Stimulated activated memory B cell treated with anti-CD40 and anti-IgM and Interleukin-4, amounts not matched to agents 10 μg/mL and 1 μg/mL and 100 μg/mL, for 72 hours (primary cell): Measurements from ENCODE around the gene RPS4Y1.
"Not testable (repeated sequence)": the region's sequence is repeated elsewhere in the genome, so short reads cannot be mapped to it uniquely, and the experiment has no call there.

Experiments used
- ATAC-seq: fragments of 150-1000 bp; cut with Tn5 transposase; 2 replicates; pipeline ENCODE4 v1.10.0; 2021
- H3K27ac Mint-ChIP-seq: one replicate; pipeline ENCODE4 v1.8.0; 2022; ENCODE audit warnings: mild to moderate bottlenecking, mixed read lengths
- H3K27me3 Mint-ChIP-seq: one replicate; pipeline ENCODE4 v1.8.0; 2022; ENCODE audit warnings: mixed read lengths
- H3K36me3 Mint-ChIP-seq: one replicate; pipeline ENCODE4 v1.8.0; 2022; ENCODE audit warnings: mixed read lengths
- H3K4me1 Mint-ChIP-seq: one replicate; pipeline ENCODE4 v1.8.0; 2022; ENCODE audit warnings: mixed read lengths
- H3K4me3 Mint-ChIP-seq: one replicate; pipeline ENCODE4 v1.8.0; 2022; ENCODE audit warnings: mild to moderate bottlenecking, moderate library complexity, mixed read lengths
- H3K9me3 Mint-ChIP-seq: one replicate; pipeline ENCODE4 v1.8.0; 2022; ENCODE audit warnings: mixed read lengths

RPS4Y1 gene

DNA sequence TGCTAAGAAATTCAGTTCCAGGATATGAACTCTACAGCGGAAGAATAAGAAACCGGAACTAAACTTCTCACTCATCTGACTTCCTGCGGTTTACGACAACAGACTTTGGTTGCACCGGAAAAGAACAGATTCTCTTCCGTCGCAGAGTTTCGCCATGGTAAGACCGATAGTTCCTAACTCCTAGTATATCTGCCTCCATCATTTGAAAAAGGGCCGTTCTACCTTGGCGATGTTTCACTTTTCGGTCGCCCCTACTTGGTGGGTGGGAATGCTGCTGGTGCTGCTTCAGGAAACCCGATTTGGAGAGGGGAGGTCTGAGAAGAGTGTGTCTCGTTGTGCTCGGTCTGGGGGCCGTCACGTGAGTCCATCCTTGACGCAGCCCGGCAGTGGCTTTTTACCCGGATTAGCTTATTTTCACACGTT, at the start of gene RPS4Y1:
Gene RPS4Y1, plus strand, starts transcription at position 132 of the 423 bp plus-strand sequence. Its CDS starts 23 bp downstream, at position 155.
- H3K36me3 Mint-ChIP-seq: peaks cover 25% of the 10 kb centered on the region
- ATAC-seq: peak; percentile 74
- peaks cover 19% of the 10 kb centered on the region for H3K4me1 Mint-ChIP-seq
- no peaks in the 10 kb centered on the region for H3K27me3 Mint-ChIP-seq
- H3K27ac Mint-ChIP-seq: peak within 1 kb of the TSS; percentile 88
- peak within 1 kb of the TSS; percentile 89 for H3K4me3 Mint-ChIP-seq
- no peaks in the 10 kb centered on the region for H3K9me3 Mint-ChIP-seq

DNA sequence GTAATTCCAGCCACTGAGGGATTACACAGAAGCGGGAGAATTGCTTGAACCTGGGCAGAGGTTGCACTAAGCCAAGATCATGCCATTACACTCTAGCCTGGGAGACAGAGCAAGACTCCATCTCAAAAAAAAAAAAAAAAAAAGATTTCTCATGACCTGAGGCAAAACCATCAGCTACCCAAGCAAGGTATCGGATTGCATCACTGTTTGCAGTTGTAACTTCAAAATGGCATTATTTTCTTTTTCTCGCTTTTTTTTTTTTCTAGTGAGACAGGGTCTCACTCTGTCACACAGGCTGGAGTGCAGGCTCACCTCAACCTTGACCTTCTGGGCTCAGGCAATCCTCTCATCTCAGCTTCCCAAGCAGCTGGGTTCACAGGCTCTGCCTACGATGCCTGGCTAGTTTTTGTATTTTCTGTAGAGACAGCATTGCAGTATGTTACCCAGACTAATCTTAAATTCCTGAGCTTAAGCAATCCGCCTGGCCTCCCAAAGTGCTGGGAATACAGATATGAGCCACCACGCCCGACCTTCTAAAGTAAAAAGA, 44.4 kb upstream of the RPS4Y1 start:
- H3K27ac Mint-ChIP-seq: no peak overlapping the region
- no peak overlapping the region for H3K4me3 Mint-ChIP-seq
- no peaks in the 10 kb centered on the region for H3K27me3 Mint-ChIP-seq
- H3K36me3 Mint-ChIP-seq: no peaks in the 10 kb centered on the region
- no peaks in the 10 kb centered on the region for H3K9me3 Mint-ChIP-seq
- H3K4me1 Mint-ChIP-seq: no peaks in the 10 kb centered on the region
- ATAC-seq: no peak

DNA sequence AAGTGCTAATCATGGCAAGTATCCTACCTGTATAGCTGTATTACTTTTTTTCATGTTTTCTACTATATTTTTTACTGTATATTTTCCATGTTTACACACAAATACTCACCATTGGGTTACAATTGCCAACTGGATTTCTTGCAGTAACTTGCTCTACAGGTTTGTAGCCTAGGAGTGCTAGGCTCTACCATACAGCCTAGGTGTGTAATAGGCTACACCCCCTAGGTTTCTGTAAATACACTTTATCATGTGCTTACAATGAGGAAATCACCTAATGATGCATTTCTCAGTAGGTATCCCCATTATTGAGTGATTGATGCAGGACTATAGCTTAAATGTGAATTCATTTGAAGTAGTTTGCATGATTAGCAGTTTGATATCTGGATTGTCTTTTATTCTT, 43.4 kb upstream of the RPS4Y1 start:
- Mint-ChIP-seq H3K4me3 (no peak overlapping the region), H3K27me3 (no peaks in the 10 kb centered on the region), H3K9me3 (no peaks in the 10 kb centered on the region), H3K27ac (no peak overlapping the region), H3K36me3 (no peaks in the 10 kb centered on the region), H3K4me1 (no peaks in the 10 kb centered on the region)
- ATAC-seq: no peak

DNA sequence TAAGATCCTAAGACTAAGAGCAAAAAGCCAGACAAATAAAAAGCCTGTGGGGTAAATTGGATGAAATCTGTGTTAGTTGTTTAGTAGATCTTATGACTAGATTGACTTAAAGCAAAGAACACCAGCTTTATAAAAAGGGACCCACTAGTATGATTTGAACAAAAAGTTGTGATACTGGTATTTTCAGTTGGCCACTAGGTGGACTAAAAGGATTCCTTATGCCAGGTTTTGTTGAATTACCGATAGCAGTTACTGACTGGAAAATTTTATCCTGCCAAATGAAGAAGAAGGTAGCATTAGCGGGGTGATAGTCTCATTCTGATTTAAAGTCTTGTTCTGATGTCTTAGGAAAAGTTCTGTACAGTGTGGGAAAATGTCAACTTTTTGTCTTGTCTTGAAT, 41.2 kb upstream of the RPS4Y1 start:
- no peak overlapping the region for H3K27ac Mint-ChIP-seq
- no peaks in the 10 kb centered on the region for H3K4me1 Mint-ChIP-seq
- no peak for ATAC-seq
- no peaks in the 10 kb centered on the region for H3K9me3 Mint-ChIP-seq
- H3K27me3 Mint-ChIP-seq: peaks cover 11% of the 10 kb centered on the region
- H3K36me3 Mint-ChIP-seq: no peaks in the 10 kb centered on the region
- H3K4me3 Mint-ChIP-seq: no peak overlapping the region

DNA sequence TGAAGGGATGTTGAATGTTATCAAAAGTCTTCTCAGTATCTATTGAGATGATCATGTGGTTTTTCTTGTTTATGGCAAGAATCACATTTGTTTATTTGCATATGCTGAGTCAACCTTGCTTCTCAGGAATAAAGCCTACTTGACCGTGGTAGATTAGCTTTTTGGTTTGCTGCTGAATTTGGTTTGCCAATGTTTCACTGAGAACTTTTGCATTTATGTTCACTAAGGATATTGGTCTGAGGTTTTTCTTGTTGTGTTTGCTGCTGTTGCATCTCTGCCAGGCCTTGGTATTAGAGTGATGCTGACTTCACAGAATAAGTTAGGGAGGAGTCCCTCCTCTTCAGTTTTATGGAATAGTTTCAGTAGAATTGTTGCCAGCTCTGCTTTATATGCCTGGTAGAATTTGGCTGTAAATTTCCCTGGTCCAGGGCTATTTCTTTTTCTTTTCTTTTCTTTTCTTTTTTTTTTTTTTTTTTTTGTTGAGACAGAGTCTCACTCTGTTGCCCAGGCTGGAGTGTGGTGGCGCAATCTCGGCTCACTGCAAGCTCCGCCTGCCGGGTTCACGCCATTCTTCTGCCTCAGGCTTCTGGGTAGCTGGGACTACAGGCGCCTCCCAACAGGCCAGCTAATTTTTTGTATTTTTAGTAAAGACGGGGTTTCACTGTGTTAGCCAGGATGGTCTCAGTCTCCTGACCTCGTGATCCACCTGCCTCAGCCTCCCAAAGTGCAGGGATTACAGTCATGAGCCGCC, 24.1 kb upstream of the RPS4Y1 start:
- ATAC-seq, H3K27ac Mint-ChIP-seq, H3K4me1 Mint-ChIP-seq, H3K36me3 Mint-ChIP-seq, H3K4me3 Mint-ChIP-seq, H3K9me3 Mint-ChIP-seq: not testable (repeated sequence)
- peaks cover 21% of the 10 kb centered on the region for H3K27me3 Mint-ChIP-seq

DNA sequence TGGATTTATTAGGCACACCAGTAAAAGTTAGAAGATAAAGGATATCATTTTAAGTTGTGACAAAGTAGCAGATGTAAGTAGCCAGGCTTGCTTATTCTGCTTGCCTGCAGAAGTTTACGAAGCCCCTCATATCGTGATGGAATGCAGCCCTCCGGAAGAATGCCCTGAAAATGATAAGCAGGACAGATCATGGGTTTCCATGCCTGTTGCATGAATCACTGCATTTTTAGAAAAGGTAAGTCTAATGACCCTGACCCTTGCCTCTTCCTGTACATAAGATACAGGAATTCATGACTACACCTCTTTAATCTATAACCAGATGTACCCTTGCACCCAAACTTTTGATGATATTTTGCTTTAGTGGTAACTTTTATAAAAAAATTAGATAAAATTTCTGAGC, 16.9 kb upstream of the RPS4Y1 start:
- H3K27ac Mint-ChIP-seq: no peak overlapping the region
- H3K4me1 Mint-ChIP-seq: no peaks in the 10 kb centered on the region
- H3K36me3 Mint-ChIP-seq: no peaks in the 10 kb centered on the region
- no peak overlapping the region for H3K4me3 Mint-ChIP-seq
- peaks cover 7% of the 10 kb centered on the region for H3K27me3 Mint-ChIP-seq
- no peaks in the 10 kb centered on the region for H3K9me3 Mint-ChIP-seq
- ATAC-seq: no peak

DNA sequence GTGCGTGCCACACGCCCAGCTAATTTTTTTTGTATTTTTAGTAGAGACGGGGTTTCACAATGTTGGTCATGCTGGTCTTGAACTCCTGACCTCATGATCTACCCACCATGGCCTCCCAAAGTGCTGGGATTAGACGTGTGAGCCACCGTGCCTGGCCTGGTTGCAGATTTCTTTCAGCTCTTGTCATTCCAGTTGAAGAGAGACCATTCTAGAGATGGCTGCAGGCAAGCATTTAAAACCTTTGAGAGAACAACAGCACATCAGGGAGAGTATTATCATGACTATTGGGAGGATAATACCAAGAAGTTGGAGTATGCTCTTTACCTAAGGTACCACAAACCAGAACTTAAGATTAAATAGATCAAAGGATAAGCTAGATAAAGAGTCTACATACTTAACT, 12.9 kb upstream of the RPS4Y1 start:
- Mint-ChIP-seq H3K36me3 (no peaks in the 10 kb centered on the region), H3K27me3 (peaks cover 22% of the 10 kb centered on the region), H3K4me3 (no peak overlapping the region), H3K27ac (no peak overlapping the region), H3K9me3 (peaks cover 3% of the 10 kb centered on the region), H3K4me1 (no peaks in the 10 kb centered on the region)
- no peak for ATAC-seq

DNA sequence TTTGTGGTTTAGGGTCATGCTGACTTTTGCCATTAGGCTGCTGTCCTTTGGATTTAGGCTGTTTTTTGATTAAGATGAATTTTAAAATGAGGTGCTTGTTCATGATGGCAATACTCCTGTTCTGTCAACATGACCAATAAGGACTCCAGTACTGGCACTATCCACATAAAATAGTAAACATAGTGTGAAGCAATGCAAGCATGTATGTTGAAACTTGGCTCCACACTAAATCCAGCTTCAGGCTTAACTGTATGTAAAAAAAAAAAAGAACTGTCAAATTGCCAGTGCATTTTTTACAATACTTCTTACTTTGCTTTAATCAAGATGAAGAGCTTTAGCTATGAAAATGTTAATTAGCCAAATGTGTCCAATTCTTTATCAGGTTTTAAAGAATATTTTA, 6.2 kb upstream of the RPS4Y1 start:
- no peak overlapping the region for H3K4me3 Mint-ChIP-seq
- peaks cover 3% of the 10 kb centered on the region for H3K9me3 Mint-ChIP-seq
- H3K27ac Mint-ChIP-seq: no peak overlapping the region
- H3K27me3 Mint-ChIP-seq: peaks cover 27% of the 10 kb centered on the region
- H3K36me3 Mint-ChIP-seq: no peaks in the 10 kb centered on the region
- H3K4me1 Mint-ChIP-seq: no peaks in the 10 kb centered on the region
- no peak for ATAC-seq

DNA sequence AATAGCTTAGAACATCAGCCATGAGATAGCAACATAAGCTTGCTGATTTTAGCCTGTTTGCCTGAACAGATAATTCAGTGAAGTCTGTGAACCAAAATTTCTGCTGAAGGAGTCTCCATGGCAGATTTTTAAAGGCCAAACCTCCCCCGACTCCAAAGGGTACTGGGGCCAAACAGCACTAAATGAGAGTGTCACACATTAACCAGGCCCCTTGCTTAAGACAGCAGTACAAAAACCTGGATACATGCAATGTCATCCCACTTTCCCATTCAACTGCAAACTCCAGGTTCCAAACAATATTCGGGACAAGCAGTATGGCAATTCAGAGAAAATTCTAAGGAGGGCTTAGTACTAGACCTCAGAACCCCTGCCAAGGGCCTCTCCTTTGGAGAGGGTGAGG, 4.3 kb upstream of the RPS4Y1 start:
- no peaks in the 10 kb centered on the region for H3K4me1 Mint-ChIP-seq
- peaks cover 11% of the 10 kb centered on the region for H3K27me3 Mint-ChIP-seq
- no peak for ATAC-seq
- H3K9me3 Mint-ChIP-seq: no peaks in the 10 kb centered on the region
- H3K27ac Mint-ChIP-seq: no peak overlapping the region
- H3K36me3 Mint-ChIP-seq: no peaks in the 10 kb centered on the region
- H3K4me3 Mint-ChIP-seq: no peak overlapping the region

DNA sequence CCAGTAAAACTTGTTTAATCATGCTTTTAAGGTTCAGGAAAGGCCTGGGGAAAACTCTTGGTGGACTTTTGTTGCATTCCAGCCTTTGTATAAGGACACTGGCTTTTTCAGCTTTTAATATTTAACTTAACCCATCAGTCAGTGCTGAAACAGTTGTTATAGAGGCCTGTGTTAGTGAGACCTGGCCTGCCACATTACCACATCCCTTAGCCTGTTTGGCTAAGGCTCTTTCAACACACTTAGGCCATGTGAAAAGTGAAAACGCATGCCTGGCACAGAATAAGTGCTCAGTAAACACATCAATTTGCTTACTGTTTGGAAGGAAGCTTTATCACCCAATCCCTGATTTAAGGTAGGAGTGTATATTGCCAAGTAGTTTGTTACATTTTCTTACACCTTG, 3.5 kb upstream of the RPS4Y1 start:
- peaks cover 1% of the 10 kb centered on the region for H3K4me1 Mint-ChIP-seq
- H3K27ac Mint-ChIP-seq: no peak overlapping the region
- ATAC-seq: no peak
- peaks cover 11% of the 10 kb centered on the region for H3K27me3 Mint-ChIP-seq
- peaks cover under 1% of the 10 kb centered on the region for H3K36me3 Mint-ChIP-seq
- no peaks in the 10 kb centered on the region for H3K9me3 Mint-ChIP-seq
- H3K4me3 Mint-ChIP-seq: no peak overlapping the region

DNA sequence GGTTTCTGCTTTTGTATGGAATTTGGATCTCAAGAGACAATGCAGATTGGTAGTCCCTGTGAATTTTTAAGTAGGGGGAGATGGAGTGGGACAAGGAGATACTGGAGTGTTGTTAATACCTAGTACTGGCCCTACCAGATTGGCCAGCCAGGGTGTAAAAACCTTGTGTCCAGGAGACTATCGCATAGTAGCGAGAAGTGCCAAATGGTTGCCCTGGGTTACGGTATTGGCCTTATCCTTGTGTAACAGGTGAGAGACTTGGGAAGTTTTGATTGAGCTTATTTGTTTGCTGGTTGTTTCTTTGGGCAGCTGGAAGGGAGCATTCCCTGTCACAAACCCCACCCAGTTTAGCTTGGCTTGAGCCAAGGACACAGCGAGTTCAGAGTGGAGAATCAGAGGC, 5.4 kb downstream of the RPS4Y1 start:
- Mint-ChIP-seq H3K4me3 (no peak overlapping the region), H3K27ac (peak overlapping the region; percentile 26), H3K36me3 (peaks cover 58% of the 10 kb centered on the region), H3K27me3 (no peaks in the 10 kb centered on the region), H3K4me1 (peaks cover 43% of the 10 kb centered on the region), H3K9me3 (no peaks in the 10 kb centered on the region)
- ATAC-seq: no peak

DNA sequence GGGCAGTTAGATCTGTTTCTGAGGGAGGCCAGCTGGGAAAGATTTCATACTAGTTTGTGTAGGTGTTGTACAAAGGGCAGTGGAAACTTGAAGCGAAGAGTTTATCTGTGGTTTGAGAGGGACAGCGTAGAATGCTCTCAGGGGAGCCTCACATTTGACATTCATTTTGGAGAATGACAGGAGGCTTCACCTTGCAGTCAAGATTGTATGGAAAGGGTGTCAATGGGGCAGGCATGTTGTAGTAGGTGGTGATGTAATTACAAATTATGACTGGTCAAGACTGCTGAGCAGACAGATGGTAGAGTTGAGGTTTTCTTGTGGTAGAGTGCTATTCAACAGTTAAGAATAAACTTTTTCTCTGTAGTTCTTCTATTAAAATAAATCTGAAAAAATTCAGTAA, 7.0 kb downstream of the RPS4Y1 start:
- Mint-ChIP-seq H3K4me1 (peaks cover 39% of the 10 kb centered on the region), H3K4me3 (no peak overlapping the region), H3K36me3 (peaks cover 64% of the 10 kb centered on the region)

DNA sequence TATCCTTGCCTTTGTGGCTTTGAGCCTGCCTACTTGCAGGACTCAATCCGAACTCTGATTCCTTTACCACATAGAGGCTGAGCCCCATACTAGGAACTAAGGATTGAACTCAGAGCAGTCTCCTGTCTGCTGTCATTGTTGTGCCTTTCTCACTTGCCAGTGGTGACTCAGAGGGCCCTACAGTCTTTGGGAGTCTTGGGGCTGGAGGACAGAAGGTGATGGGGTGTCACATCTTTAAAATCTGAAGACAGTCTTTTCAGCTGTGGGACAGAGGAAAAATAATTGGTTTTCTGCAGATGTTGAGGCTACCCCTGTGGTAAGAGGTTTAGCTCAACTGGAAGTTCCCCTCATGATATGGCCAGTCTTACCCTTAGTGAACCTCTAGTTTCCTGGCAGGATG, 8.0 kb downstream of the RPS4Y1 start:
- Mint-ChIP-seq H3K27me3 (no peaks in the 10 kb centered on the region), H3K4me1 (peaks cover 29% of the 10 kb centered on the region), H3K4me3 (no peak overlapping the region)

More for the DNA sequence above, 7.0 kb downstream of the RPS4Y1 start:
- H3K9me3 Mint-ChIP-seq: no peaks in the 10 kb centered on the region
- no peaks in the 10 kb centered on the region for H3K27me3 Mint-ChIP-seq
- peak; percentile 56 for ATAC-seq
- peak overlapping the region; percentile 26 for H3K27ac Mint-ChIP-seq

DNA sequence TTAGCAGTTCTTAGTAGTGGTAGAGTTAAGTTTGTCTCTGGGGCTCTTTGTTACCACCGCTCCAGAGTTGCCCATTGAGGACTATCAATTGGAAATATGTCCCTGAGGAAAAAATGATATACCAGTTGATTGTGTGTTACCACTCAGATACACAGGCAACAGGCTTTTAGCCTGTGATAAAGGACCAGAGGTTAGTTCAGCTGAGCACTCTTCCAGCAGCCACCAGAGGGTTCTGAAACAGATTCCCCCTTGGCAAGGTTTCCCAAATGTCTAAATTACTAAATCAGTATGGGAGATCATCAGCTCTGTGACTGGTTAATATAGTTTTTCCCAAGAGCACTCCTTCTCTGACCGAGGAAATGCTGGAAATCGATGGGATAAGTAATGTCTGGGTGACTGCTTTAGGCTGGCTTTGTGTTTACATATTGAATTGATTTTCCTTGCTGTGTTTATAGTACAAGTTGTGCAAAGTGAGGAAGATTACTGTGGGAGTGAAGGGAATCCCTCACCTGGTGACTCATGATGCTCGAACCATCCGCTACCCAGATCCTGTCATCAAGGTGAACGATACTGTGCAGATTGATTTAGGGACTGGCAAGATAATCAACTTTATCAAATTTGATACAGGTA, 12.9 kb downstream of the RPS4Y1 start:
- no peaks in the 10 kb centered on the region for H3K9me3 Mint-ChIP-seq
- no peak overlapping the region for H3K4me3 Mint-ChIP-seq
- no peak for ATAC-seq
- no peaks in the 10 kb centered on the region for H3K27me3 Mint-ChIP-seq
- H3K4me1 Mint-ChIP-seq: peaks cover 18% of the 10 kb centered on the region
- H3K36me3 Mint-ChIP-seq: peaks cover 68% of the 10 kb centered on the region
- no peak overlapping the region for H3K27ac Mint-ChIP-seq

More for the DNA sequence above, 8.0 kb downstream of the RPS4Y1 start:
- Mint-ChIP-seq H3K36me3 (peaks cover 59% of the 10 kb centered on the region), H3K27ac (no peak overlapping the region), H3K9me3 (no peaks in the 10 kb centered on the region)
- no peak for ATAC-seq

DNA sequence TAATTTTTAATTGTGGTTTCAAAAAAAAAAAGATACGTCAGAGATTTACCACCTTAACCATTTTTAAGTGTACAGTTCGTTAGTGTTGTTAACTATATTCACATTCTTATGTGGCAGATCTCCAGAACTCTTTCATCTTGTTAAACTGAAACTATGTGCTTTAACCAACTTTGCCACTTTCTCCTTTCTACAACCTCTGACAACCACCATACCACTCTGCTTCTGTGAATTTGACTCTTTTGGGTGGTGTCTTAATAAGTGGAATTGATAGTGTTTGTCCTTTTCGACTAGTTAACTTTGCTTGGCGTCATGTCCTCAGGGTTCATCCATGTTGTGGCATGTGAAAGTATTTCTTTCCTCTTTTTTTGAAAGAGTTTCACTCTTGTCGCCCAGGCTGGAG, 15.7 kb downstream of the RPS4Y1 start:
- no peaks in the 10 kb centered on the region for H3K27me3 Mint-ChIP-seq
- H3K27ac Mint-ChIP-seq: no peak overlapping the region
- ATAC-seq: no peak
- peaks cover 80% of the 10 kb centered on the region for H3K36me3 Mint-ChIP-seq
- peaks cover 23% of the 10 kb centered on the region for H3K4me1 Mint-ChIP-seq
- H3K9me3 Mint-ChIP-seq: no peaks in the 10 kb centered on the region
- no peak overlapping the region for H3K4me3 Mint-ChIP-seq

DNA sequence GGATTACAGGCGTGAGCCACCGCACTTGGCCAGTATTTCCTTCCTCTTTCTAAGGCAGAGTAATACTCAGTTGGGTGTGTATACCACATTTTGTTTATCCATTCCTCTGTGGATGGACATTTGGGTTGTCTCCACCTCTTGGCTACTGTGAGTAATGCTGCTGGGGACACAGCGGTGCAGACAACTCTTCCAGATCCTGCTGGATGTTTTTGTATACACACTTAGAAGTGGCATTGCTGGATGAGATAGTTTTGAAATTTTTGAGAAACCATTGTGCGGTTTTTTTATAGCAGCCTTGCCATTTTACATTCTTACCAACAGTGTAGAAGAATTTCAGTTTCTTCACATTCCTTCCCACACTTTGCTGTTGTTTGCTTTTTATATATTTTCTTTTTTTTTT, 16.3 kb downstream of the RPS4Y1 start:
- H3K4me3 Mint-ChIP-seq: no peak overlapping the region
- H3K27ac Mint-ChIP-seq: no peak overlapping the region
- no peaks in the 10 kb centered on the region for H3K27me3 Mint-ChIP-seq
- H3K36me3 Mint-ChIP-seq: peaks cover 80% of the 10 kb centered on the region
- peaks cover 23% of the 10 kb centered on the region for H3K4me1 Mint-ChIP-seq
- H3K9me3 Mint-ChIP-seq: no peaks in the 10 kb centered on the region
- no peak for ATAC-seq
